CD4-positive, alpha-beta T cell treated with Interferon alpha-2 for 1 hour (primary cell): ENCODE results near the gene TDRD1.

Experiments used
- DNase-seq, 2 donors: peaks; one replicate each; pipeline ENCODE4 v3.0.0-alpha.2; 2020 to 2022

Gene TDRD1

GRCh38 chr10:114239994-114240345 lies 60.8 kb downstream of the TDRD1 start:
- DNase-seq, result no peak

DNA sequence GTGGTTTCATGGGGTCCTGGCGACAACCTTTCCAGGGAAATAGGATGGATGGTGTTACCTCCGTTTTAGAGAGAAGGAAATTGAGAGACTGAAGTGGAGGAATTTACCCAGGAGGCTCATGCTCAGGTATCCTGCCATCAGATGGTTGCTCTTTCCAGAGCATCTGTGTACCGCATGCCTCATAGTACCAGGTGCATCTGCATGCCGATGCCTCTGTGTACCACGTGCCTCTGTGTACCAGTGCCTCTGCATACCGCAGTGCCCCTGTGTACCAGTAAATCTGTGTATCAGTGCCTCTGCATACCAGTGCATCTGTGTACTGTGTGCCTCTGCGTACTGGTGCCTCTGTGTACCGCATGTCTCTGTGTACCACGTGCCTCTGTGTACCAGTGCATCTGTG lies 63.1 kb downstream of the TDRD1 start:
- no peak for DNase-seq

DNA sequence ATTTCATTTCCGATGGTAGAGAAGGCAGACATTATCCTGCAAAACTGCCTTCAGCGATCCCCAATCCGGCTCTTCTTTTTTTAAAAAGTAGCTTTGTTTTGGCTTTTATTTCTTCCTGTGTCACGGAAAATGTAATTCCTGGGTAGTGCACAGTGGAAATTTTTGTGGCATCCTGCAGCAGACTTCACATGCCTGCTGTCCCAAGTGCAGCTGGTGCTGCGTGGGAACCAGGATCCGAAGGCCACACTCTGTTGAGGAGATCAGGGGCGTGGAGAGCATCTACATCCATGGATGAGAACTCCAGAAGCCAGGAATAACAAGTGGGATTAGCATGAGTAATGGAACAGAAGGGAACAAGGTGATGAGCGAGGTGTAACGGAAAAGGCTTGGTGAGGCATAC lies 64.5 kb downstream of the TDRD1 start:
- no peak for DNase-seq

DNA sequence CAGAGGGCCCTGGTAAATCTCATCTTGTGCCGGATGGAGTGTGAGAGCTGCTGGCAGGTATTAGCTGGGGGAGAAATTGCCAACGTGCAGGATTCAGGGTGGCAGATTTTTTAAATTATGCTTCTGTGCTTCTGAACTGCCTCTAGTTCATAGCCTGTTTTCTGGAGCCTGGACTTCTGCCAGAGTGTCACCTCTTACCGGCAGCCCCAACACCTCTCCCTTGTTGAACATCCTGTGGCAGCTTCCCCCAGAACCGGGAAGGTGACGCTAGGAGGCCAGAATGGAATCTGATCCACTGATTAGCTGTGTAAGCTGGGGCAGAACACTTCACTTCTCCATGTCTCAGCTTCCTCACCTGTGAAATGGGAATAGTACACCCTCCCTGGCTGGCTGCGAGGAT lies 65.0 kb downstream of the TDRD1 start:
- no peak for DNase-seq

- no peak for DNase-seq
Observed at GRCh38 chr10:114245121-114245791, 66.1 kb downstream of the TDRD1 start.

GRCh38 chr10:114246679-114247305 lies 67.6 kb downstream of the TDRD1 start:
- DNase-seq, result no peak

DNA sequence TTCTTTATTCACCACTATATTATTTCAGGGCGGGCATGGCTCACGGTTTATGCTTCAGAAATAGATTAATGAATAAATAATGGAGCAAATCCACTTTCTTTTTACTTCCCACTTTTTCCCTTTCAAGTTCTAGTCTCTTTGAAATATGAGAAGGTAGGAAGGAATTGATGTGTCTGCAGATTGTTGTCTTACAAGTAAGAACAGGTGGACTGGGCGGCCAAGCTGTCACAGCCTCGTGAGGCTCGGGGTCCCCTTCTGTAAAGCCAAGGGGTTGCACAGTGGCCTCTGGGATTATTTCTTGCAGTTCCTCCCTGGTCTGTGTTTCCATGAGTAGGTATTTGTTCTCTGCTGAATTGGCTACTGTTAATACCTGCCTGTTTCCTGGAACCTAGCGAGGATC lies 71.1 kb downstream of the TDRD1 start:
- DNase-seq, result no peak

DNA sequence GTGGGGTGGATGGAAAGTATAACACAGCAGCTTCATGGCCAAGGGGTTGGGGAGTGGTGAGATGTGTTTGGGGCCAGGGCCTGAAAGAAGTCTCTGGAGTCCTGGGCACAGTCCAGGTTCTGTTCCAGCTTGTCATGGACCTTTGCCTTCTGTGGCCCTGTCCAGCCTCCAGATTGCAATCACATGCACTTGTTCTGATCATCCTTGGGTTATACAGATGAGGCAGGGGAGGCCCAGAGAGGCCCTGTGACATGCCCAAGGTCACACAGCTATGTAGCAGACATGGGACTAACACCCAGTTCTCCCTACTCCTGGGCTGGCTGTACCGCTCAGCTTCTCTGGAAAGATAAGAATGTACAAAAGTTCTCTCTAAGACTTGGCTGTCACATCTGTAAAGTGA lies 71.6 kb downstream of the TDRD1 start:
- no peak for DNase-seq

- no peak for DNase-seq
Observed at GRCh38 chr10:114252092-114252491, 72.9 kb downstream of the TDRD1 start.

DNA sequence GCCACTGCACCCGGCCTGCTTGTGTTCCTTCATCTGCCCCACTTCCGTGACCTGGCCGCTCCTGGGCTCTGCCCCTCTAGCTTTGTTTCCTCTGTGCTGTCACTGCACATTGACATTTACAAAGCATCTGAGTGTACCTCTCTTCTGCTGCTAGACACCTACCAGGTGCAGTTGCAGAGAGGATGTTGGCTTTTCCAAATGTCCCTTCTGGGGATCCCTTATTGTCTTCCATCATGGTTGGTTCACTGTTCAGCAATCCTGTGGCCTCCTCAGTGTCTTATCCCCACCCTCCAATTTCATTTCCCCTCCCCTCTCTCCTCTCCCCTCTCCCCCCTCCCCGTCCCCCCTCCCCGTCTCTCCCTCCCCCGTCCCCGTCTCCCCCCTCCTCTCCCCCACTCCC lies 73.7 kb downstream of the TDRD1 start:
- DNase-seq, result no peak

- DNase-seq, result no peak
Observed at GRCh38 chr10:114255227-114255626, 76.1 kb downstream of the TDRD1 start.

DNA sequence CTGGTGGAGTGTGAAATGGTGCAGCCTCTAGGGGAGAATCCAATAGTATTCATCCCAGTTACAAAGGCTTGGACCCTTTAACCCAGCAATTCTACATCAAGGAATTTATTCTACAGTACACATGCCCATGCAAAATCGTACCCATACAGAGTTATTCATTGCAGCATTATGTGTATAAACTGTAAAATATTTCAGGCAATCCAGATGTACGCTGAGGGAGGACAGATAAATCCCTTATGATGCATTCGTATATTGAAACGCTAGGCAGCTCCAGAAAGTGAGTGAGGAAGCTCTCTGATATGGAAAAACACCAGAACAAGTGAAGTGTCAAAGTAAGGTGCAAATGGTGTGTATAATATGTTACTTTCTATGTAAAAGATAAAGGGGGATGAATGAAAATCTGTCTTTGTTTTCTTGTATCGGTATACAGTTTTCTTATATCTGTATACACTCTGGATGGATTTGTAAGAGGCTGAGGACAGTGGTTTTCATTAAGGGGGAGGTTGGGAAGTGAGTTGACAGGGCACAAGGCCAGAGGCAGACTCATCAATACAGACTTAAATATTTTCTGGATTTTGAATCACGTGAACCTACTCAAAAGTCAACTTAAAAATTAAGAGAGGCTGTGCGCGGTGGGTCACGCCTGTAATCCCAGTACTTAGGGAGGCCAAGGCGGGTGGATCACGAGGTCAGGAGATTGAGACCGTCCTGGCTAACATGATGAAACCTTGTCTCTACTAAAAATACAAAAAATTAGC lies 77.0 kb downstream of the TDRD1 start:
- DNase-seq, result no peak

DNA sequence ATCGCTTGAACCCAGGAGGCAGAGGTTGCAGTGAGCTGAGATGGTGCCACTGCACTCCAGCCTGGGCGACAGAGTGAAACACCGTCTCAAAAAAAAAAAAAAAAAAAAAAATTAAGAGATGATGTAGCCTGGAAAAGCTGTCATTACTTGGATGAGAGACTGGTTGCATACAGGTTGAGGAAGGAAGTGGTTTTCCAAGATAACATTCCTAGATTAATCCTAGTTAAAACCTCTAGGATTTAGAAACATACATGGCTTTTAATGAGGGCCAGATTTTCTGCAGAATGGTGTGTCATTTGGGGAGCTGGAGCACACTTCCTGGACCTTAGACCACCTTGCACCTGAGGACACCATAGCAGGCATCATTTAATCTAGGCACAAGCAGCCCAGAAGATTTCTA lies 77.7 kb downstream of the TDRD1 start:
- no peak for DNase-seq

DNA sequence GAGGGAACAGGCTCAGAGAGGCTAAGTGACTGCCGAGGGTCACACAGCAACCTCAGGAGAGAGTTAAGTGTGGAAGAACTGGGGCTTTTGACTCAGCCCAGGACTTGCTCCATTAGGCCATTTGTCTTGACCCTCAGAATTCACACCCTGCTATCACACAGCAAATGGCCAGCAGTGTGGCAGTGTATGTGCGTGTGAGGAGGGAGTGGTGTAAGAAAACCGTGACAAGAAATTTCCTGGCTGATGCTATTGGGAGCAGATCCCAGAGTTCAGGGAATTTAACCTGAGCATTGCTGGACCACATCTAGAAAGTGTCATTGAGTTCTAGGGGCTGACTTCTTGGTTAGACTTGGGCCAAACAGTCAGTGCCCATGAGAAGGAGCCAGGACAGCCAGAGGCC lies 78.3 kb downstream of the TDRD1 start:
- DNase-seq, result no peak

- no peak for DNase-seq
Observed at GRCh38 chr10:114258274-114258840, 79.2 kb downstream of the TDRD1 start.

GRCh38 chr10:114259824-114260223 lies 80.7 kb downstream of the TDRD1 start:
- DNase-seq, result no peak

DNA sequence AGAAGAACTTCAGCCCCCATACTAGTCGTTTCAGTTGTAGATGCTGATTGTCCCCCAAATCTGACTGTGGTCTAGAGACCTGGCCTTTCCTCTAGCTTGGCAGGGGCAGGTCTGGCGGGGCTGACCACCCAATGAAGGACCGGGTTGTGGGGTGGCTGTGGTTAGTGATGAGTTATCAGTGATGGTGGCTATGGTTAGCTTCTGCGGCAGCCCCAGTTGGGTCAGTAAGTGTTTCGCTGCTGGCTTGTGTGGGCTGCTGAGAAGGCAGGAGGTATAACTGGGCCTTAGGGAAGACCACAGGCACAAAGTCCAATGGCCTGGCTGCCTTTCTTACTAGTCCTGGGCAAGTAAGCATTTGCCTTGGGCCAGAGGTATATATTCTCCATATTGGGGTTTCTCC lies 81.2 kb downstream of the TDRD1 start:
- no peak for DNase-seq

DNA sequence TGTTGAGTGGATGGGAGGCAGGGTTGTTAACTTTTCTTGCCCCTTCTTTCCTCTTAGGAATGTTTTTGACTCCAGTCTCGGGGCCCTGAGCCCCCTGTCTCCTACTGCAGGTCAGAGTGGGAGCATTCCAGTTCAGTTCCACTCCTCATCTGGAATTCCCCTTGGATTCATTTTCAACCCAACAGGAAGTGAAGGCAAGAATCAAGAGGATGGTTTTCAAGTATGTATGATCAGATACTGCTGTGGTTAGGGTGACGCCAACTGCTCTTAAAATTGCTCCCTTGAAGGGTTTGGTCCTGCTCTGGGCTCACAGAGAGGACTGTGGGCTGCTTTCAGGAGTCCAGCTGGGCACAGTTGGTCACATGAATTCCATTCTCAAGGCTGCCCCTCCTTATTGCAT lies 81.9 kb downstream of the TDRD1 start:
- DNase-seq, result no peak

DNA sequence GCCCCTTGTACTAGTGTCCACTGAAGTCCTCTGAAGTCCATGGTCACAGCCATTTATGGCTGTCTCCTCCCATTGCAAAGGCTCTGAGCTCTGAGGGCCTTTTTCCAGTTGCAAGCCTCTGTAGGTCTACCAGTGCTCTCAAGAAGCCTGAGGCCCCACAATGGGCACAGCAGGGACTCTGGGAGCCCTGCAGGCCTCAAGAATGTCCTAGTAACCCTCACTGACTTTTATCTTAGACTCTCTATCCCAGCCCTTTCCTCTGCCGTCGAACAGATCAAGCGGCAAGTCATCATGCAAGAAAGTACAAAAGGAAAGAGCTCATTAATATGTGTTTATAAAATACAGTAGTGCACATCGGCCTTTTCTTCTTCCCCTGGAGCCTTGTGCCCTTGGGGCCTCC lies 83.3 kb downstream of the TDRD1 start:
- no peak for DNase-seq

- DNase-seq, result no peak
Observed at GRCh38 chr10:114265392-114266053, 86.4 kb downstream of the TDRD1 start.

DNA sequence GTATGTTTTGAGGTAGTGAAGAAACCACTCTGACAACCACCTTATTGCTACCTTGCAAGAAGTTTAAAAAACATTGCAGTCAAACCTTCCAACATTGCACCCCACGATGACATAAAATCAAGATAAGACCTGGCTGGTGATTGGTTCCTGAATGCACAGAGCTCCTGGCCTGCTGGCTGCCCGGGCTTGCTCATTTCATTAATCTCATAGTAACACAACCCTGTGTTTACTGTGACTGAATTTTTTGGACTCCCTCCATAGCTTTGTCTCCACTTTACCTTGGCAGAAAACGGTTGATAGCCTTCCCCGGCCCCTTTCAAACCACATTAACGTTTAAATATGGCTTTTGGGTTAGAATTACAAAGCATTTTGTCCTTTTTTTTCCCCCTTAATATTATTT lies 87.4 kb downstream of the TDRD1 start:
- DNase-seq, result no peak

DNA sequence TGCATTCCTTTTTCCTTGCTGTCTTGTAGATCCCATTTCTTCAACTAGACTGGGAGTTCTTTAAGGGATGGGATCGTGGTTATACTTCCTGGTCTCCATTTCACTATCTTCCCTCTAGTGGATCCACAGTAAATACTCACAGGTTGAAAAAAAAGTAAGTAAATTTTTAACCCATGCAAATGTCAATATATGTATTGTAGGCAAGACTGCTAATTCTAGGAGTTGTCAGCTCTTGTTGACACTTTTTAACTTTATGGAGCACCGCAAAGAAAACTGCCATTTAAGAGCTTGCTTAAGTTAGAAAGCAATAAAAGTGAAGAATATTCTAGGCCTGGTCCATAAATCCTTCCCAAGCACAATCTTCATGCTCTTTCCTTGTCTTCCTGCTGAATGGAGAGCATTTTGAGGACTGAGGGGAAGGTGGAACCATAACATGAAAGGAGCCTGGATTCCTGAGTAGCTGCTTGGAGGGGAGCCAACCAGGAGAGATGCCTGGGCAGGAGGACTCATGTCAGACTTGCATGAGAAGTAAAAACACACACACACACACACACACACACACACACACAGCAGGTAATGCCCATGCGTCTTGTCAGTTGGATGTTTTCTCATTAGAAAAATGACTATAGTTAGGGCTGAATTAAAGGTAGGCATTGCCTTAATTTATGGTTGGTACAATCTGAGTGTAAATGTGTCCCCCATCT lies 92.1 kb downstream of the TDRD1 start:
- no peak for DNase-seq

DNA sequence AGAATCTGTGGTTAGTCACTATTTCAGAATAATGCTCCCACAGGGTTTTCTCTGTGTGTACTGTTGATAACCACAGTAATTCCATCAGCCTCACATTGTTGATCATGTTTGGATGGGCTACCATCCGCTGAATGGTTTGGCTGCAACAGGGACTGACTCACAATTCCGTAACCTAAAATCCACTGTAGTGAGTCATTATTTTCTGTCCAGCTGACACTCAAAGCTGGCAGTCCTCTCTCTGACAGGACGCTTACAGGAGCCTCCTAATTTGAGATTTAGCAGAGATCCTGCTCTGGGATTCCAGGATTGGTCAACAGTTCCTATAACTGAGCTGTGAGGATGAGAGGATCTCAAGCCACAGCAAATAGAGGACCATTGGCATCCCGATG lies 92.6 kb downstream of the TDRD1 start:
- no peak for DNase-seq
